ENCODE measurements around the gene UBE2QL1. TPM values are rescaled to one million over a fixed set of nuclear protein-coding genes. Genes with fewer than 3 reads are reported as not detected.

Gene UBE2QL1
- total RNA-seq, 1 experiment from 2014 or later: not detected

DNA sequence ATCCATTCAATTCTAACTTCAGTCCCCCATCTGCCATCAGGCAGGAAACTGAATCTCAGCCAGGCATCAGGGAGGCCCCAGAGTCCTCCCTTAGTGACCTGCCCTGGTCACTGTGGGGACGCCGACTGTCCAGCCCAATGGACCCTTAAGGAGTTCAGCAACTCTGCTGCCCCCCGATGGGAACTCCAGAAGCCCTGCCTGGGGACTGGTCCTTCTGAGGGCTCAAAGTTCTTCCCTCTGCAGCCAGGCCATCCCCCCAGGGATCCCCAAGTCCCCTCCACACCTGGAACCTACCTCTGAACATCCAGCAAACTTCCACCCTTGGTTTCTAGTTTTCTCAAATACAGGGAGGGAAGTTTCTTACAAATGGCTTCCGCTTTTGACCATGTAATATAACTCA, 76.8 kb downstream of the UBE2QL1 start:
- Mint-ChIP-seq H3K27me3 (ENCODE audit: insufficient read depth, unreplicated experiment) (peaks cover 29% of the 10 kb centered on the region), H3K9me3 (ENCODE audit: unreplicated experiment) (no peaks in the 10 kb centered on the region), H3K27ac (ENCODE audit: unreplicated experiment) (no peak overlapping the region), H3K36me3 (ENCODE audit: insufficient read depth, unreplicated experiment) (no peaks in the 10 kb centered on the region), H3K4me1 (ENCODE audit: low read depth, unreplicated experiment) (no peaks in the 10 kb centered on the region), H3K4me3 (ENCODE audit: unreplicated experiment) (no peak overlapping the region)
- H3K9me3 ChIP-seq: no peaks in the 10 kb centered on the region
- TF ChIP-seq, protein P1, sequence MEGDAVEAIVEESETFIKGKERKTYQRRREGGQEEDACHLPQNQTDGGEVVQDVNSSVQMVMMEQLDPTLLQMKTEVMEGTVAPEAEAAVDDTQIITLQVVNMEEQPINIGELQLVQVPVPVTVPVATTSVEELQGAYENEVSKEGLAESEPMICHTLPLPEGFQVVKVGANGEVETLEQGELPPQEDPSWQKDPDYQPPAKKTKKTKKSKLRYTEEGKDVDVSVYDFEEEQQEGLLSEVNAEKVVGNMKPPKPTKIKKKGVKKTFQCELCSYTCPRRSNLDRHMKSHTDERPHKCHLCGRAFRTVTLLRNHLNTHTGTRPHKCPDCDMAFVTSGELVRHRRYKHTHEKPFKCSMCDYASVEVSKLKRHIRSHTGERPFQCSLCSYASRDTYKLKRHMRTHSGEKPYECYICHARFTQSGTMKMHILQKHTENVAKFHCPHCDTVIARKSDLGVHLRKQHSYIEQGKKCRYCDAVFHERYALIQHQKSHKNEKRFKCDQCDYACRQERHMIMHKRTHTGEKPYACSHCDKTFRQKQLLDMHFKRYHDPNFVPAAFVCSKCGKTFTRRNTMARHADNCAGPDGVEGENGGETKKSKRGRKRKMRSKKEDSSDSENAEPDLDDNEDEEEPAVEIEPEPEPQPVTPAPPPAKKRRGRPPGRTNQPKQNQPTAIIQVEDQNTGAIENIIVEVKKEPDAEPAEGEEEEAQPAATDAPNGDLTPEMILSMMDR (IDR thresholded peaks at IDR 0.05; ENCODE audit: insufficient read depth in 1 of 2, low read depth in 1 of 2, low read length in 1 of 2, severe bottlenecking in 1 of 2, unreplicated experiment in 1 of 2): no peak
- H3K36me3 ChIP-seq (ENCODE audit: control insufficient read depth, insufficient read depth, low read length): no peaks in the 10 kb centered on the region
- no peaks in the 10 kb centered on the region; the same call in 1 of the 2 replicates for H3K27me3 ChIP-seq (replicated peaks; ENCODE audit: control insufficient read depth, insufficient read depth, low read length)
- H3K4me3 ChIP-seq (ENCODE audit: low read depth, low read length): no peak overlapping the region
- ChIA-PET CTCF (no interaction called here), POLR2A (no interaction called here)
- BruUV-seq (replicated peaks): no TSS peak
- H3K4me1 ChIP-seq: no peaks in the 10 kb centered on the region
- intact Hi-C loops (cut with micrococcal nuclease; ENCODE audit: unreplicated experiment): no loop called here
- no peak for DNase-seq

DNA sequence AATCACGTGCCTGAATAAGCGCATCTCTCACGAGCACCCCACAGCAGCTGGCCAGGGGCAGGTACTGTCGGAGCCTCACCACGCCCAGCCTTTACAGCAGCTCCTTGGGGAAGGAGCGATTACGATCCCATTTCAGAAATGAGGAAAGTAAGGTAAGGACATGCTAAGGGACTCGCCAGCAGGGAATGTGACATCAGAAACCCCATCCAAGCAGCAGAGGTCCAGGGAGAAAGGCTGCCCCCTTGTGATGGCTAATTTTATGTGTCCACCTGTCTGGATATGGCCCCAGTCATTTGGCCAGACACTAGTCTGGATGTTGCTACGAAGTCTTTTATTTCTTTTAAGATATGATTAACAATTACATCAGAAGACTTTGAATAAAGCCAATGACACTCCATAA, 77.3 kb downstream of the UBE2QL1 start:
- H3K27me3 ChIP-seq (replicated peaks; ENCODE audit: control insufficient read depth, insufficient read depth, low read length): no peaks in the 10 kb centered on the region; the same call in 1 of the 2 replicates
- no peaks in the 10 kb centered on the region for H3K36me3 ChIP-seq (ENCODE audit: control insufficient read depth, insufficient read depth, low read length)
- no peaks in the 10 kb centered on the region for H3K4me1 Mint-ChIP-seq (ENCODE audit: low read depth, unreplicated experiment)
- H3K9me3 Mint-ChIP-seq (ENCODE audit: unreplicated experiment): no peaks in the 10 kb centered on the region
- BruUV-seq (replicated peaks): no TSS peak
- H3K4me3 ChIP-seq (ENCODE audit: low read depth, low read length): no peak overlapping the region
- ChIA-PET POLR2A (no interaction called here), CTCF (no interaction called here)
- H3K4me3 Mint-ChIP-seq (ENCODE audit: unreplicated experiment): no peak overlapping the region
- H3K27me3 Mint-ChIP-seq (ENCODE audit: insufficient read depth, unreplicated experiment): peaks cover 29% of the 10 kb centered on the region
- no peaks in the 10 kb centered on the region for H3K4me1 ChIP-seq
- H3K36me3 Mint-ChIP-seq (ENCODE audit: insufficient read depth, unreplicated experiment): no peaks in the 10 kb centered on the region
- no peak overlapping the region for H3K27ac Mint-ChIP-seq (ENCODE audit: unreplicated experiment)
- TF ChIP-seq, protein P1 (IDR thresholded peaks at IDR 0.05; ENCODE audit: insufficient read depth in 1 of 2, low read depth in 1 of 2, low read length in 1 of 2, severe bottlenecking in 1 of 2, unreplicated experiment in 1 of 2): peak; percentile 14 to 34
- intact Hi-C loops (cut with micrococcal nuclease; ENCODE audit: unreplicated experiment): no loop called here
- peak in 1 of 2 experiments; percentile 43 for DNase-seq
- no peaks in the 10 kb centered on the region for H3K9me3 ChIP-seq

- CTCF ChIA-PET: no interaction called here
- no peak overlapping the region for H3K4me3 ChIP-seq (ENCODE audit: low read depth, low read length)
- Mint-ChIP-seq H3K27me3 (ENCODE audit: insufficient read depth, unreplicated experiment) (peaks cover 30% of the 10 kb centered on the region), H3K4me1 (ENCODE audit: low read depth, unreplicated experiment) (no peaks in the 10 kb centered on the region), H3K36me3 (ENCODE audit: insufficient read depth, unreplicated experiment) (no peaks in the 10 kb centered on the region), H3K9me3 (ENCODE audit: unreplicated experiment) (no peaks in the 10 kb centered on the region), H3K27ac (ENCODE audit: unreplicated experiment) (no peak overlapping the region), H3K4me3 (ENCODE audit: unreplicated experiment) (no peak overlapping the region)
- no peaks in the 10 kb centered on the region; the same call in 1 of the 2 replicates for H3K27me3 ChIP-seq (replicated peaks; ENCODE audit: control insufficient read depth, insufficient read depth, low read length)
- no TSS peak for BruUV-seq (replicated peaks)
- POLR2A ChIA-PET: no interaction called here
- intact Hi-C loops (cut with micrococcal nuclease; ENCODE audit: unreplicated experiment): no loop called here
- H3K9me3 ChIP-seq: no peaks in the 10 kb centered on the region
- DNase-seq: no peak
- no peaks in the 10 kb centered on the region for H3K36me3 ChIP-seq (ENCODE audit: control insufficient read depth, insufficient read depth, low read length)
- no peaks in the 10 kb centered on the region for H3K4me1 ChIP-seq
- TF ChIP-seq, protein P1 (IDR thresholded peaks at IDR 0.05; ENCODE audit: insufficient read depth in 1 of 2, low read depth in 1 of 2, low read length in 1 of 2, severe bottlenecking in 1 of 2, unreplicated experiment in 1 of 2): no peak
These were observed 79.2 kb downstream of the UBE2QL1 start for GRCh38 chr5:6527749-6528455.
